H9 (cell line): ENCODE measurements around the gene NEK7. TPM values are rescaled to one million over a fixed set of nuclear protein-coding genes. Genes with fewer than 3 reads are reported as not detected.

Experiments
- DNase-seq: peaks from one replicate; pipeline ENCODE4 v3.0.0-alpha.2; 2017
- H2AFZ ChIP-seq: one replicate; pipeline ENCODE4 v1.6.1; 2013; ENCODE audit warnings: mild to moderate bottlenecking, low read length, control low read depth, moderate library complexity
- H2AK5ac ChIP-seq: 2 replicates; pipeline ENCODE4 v1.6.1; 2013; ENCODE audit warnings: low read length, control low read depth, mixed read lengths; ENCODE audit not compliant: insufficient read length
- H2BK120ac ChIP-seq: one replicate; pipeline ENCODE4 v1.6.1; 2013; ENCODE audit warnings: low read depth, mild to moderate bottlenecking, low read length, control low read depth, inconsistent platforms; ENCODE audit not compliant: poor library complexity, severe bottlenecking
- H2BK12ac ChIP-seq: 2 replicates; pipeline ENCODE4 v1.6.1; 2013; ENCODE audit warnings: low read length, control low read depth, mixed read lengths, low read depth; ENCODE audit not compliant: insufficient read length
- H2BK15ac ChIP-seq: 2 replicates; pipeline ENCODE4 v1.6.1; 2013; ENCODE audit warnings: low read depth, low read length, control low read depth
- H2BK20ac ChIP-seq: one replicate; pipeline ENCODE4 v1.6.1; 2013; ENCODE audit warnings: low read depth, mild to moderate bottlenecking, low read length, control low read depth, inconsistent platforms; ENCODE audit not compliant: poor library complexity, severe bottlenecking
- H2BK5ac ChIP-seq: 2 replicates; pipeline ENCODE4 v1.6.1; 2013; ENCODE audit warnings: low read length, control low read depth, mixed read lengths; ENCODE audit not compliant: insufficient read length
- H3K14ac ChIP-seq: 2 replicates; pipeline ENCODE4 v1.6.1; 2013; ENCODE audit warnings: low read length, control low read depth; ENCODE audit not compliant: insufficient read depth
- H3K18ac ChIP-seq: 2 replicates; pipeline ENCODE4 v1.6.1; 2013; ENCODE audit warnings: low read depth, mild to moderate bottlenecking, mixed read lengths, low read length, control low read depth; ENCODE audit not compliant: insufficient read length
- H3K23ac ChIP-seq: 2 replicates; pipeline ENCODE4 v1.6.1; 2013; ENCODE audit warnings: low read length, control low read depth, mixed read lengths, low read depth; ENCODE audit not compliant: insufficient read length
- H3K23me2 ChIP-seq: 2 replicates; pipeline ENCODE4 v1.6.1; 2013; ENCODE audit warnings: low read depth, mild to moderate bottlenecking, mixed read lengths, low read length, control low read depth; ENCODE audit not compliant: insufficient read length, poor library complexity, severe bottlenecking
- H3K27ac ChIP-seq: 2 replicates; pipeline ENCODE4 v1.5.1; 2013; ENCODE audit warnings: low read length, control low read depth, mixed read lengths, low read depth; ENCODE audit not compliant: insufficient read length
- H3K27me3 ChIP-seq: 2 replicates; pipeline ENCODE4 v1.6.1; 2013; ENCODE audit warnings: low read length, control low read depth, inconsistent platforms; ENCODE audit not compliant: insufficient read depth
- H3K4ac ChIP-seq: 2 replicates; pipeline ENCODE4 v1.6.1; 2013; ENCODE audit warnings: low read depth, mild to moderate bottlenecking, control low read depth, inconsistent platforms, low read length, moderate library complexity
- H3K4me1 ChIP-seq: 2 replicates; pipeline ENCODE4 v1.6.1; 2013; ENCODE audit warnings: low read length, control low read depth, inconsistent platforms; ENCODE audit not compliant: insufficient read depth
- H3K4me2 ChIP-seq: 2 replicates; pipeline ENCODE4 v1.6.1; 2013; ENCODE audit warnings: low read length, control low read depth, mixed read lengths; ENCODE audit not compliant: insufficient read length, insufficient read depth
- H3K56ac ChIP-seq: 2 replicates; pipeline ENCODE4 v1.6.1; 2013; ENCODE audit warnings: low read depth, mild to moderate bottlenecking, mixed read lengths, low read length, control low read depth; ENCODE audit not compliant: insufficient read length
- H3K79me1 ChIP-seq: 2 replicates; pipeline ENCODE4 v1.6.1; 2013; ENCODE audit warnings: low read depth, mild to moderate bottlenecking, moderate library complexity, low read length, control low read depth, inconsistent platforms; ENCODE audit not compliant: insufficient read depth, poor library complexity, severe bottlenecking
- H3K79me2 ChIP-seq: 2 replicates; pipeline ENCODE4 v1.6.1; 2013; ENCODE audit warnings: low read length, control low read depth, inconsistent platforms; ENCODE audit not compliant: insufficient read depth
- H3K9ac ChIP-seq: 2 replicates; pipeline ENCODE4 v1.6.1; 2013; ENCODE audit warnings: low read length, control low read depth, mixed read lengths; ENCODE audit not compliant: insufficient read length; ENCODE audit errors: extremely low read depth
- H3K9me3 ChIP-seq: one replicate; pipeline ENCODE4 v1.6.1; 2013; ENCODE audit warnings: low read depth, low read length, inconsistent platforms; ENCODE audit not compliant: control insufficient read depth
- H3T11ph ChIP-seq: one replicate; pipeline ENCODE4 v1.6.1; 2013; ENCODE audit warnings: mild to moderate bottlenecking, low read length, control low read depth, inconsistent platforms
- H4K20me1 ChIP-seq: one replicate; pipeline ENCODE4 v1.6.1; 2013; ENCODE audit not compliant: control insufficient read depth, insufficient read length, insufficient read depth
- H4K5ac ChIP-seq: 2 replicates; pipeline ENCODE4 v1.6.1; 2013; ENCODE audit warnings: low read depth, mild to moderate bottlenecking, mixed read lengths, low read length, control low read depth; ENCODE audit not compliant: insufficient read length
- H4K8ac ChIP-seq: replicated peaks from 2 replicates; pipeline ENCODE4 v1.6.1; 2013; ENCODE audit warnings: low read length, control low read depth, mixed read lengths, low read depth; ENCODE audit not compliant: insufficient read length
- H4K91ac ChIP-seq: 2 replicates; pipeline ENCODE4 v1.6.1; 2013; ENCODE audit warnings: low read depth, mild to moderate bottlenecking, moderate library complexity, mixed read lengths, low read length, control low read depth; ENCODE audit not compliant: insufficient read length
- H3K27ac Mint-ChIP-seq, 3 experiments: 2 replicates in 2 of 3; 3 replicates in 1 of 3; pipeline ENCODE4 v1.8.0; 2020 to 2021; ENCODE audit warnings: mixed read lengths in 3 of 3, mild to moderate bottlenecking in 1 of 3, moderate library complexity in 1 of 3
- H3K27me3 Mint-ChIP-seq: 2 replicates; pipeline ENCODE4 v1.8.0; 2021; ENCODE audit warnings: low read depth, mild to moderate bottlenecking, moderate library complexity, mixed read lengths
- H3K36me3 Mint-ChIP-seq, 3 experiments: 2 replicates in 2 of 3; 3 replicates in 1 of 3; pipeline ENCODE4 v1.8.0; 2020 to 2021; ENCODE audit warnings: low read depth in 3 of 3, mixed read lengths in 3 of 3; ENCODE audit not compliant: insufficient read depth in 1 of 3
- H3K4me1 Mint-ChIP-seq, 2 experiments: 2 replicates each; pipeline ENCODE4 v1.8.0; 2020; ENCODE audit warnings: mixed read lengths in 2 of 2
- H3K4me3 Mint-ChIP-seq, 2 experiments: 2 replicates in 1 of 2; 3 replicates in 1 of 2; pipeline ENCODE4 v1.8.0; 2020 to 2021; ENCODE audit warnings: mild to moderate bottlenecking in 2 of 2, mixed read lengths in 2 of 2, moderate library complexity in 1 of 2
- H3K9me3 Mint-ChIP-seq, 2 experiments: 2 replicates in 1 of 2; 3 replicates in 1 of 2; pipeline ENCODE4 v1.8.0; 2020; ENCODE audit warnings: mild to moderate bottlenecking in 2 of 2, mixed read lengths in 2 of 2, moderate library complexity in 1 of 2
- WGBS: extraction: QIAGEN DNeasy Blood & Tissue Kit; methylation state at CpG from one replicate; pipeline ENCODE4 v1.1.7; 2013; ENCODE audit warnings: missing lambda C conversion rate, low lambda C conversion rate, mixed read lengths; ENCODE audit not compliant: insufficient read length; ENCODE audit errors: extremely low coverage; 5-methylcytosine and 5-hydroxymethylcytosine counted together
- total RNA-seq: library from RNA; stranded (reverse); gene quantifications from 2 replicates; pipeline ENCODE4 v1.2.1, GENCODE V29; 2021
- TF ChIP-seq, protein P1 (sequence below): fragments of 200-600 bp; sonication (generic); conservative IDR thresholded peaks from 3 replicates; pipeline ENCODE4 v1.8.0; 2021; ENCODE audit warnings: antibody characterized with exemption, mild to moderate bottlenecking

NEK7 gene
- total RNA-seq, 1 experiment from 2014 or later = 9.6 TPM

DNA sequence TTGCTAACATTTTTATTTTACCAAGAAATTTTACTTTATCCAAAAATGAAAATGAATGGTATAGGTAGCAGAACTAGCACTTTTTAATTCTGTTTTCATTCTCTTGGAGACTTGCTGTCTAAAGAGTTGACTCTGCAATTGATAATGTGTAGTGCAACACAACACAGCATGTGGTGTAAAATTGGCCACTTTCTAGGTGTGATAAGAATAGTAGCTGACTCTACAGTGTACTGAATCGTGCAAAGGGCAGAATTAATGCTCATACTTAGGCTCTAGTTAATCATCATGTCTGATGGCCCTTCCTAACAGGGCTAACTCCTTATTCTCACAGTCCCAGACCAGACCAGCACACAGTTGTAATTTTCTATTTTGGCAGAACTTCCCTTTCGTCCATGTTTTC is 140.5 kb downstream of the NEK7 start:
- no peak overlapping the region for H4K5ac ChIP-seq
- no peak overlapping the region for H2BK12ac ChIP-seq
- no peaks in the 10 kb centered on the region for H4K20me1 ChIP-seq
- no peaks in the 10 kb centered on the region for H3K27me3 Mint-ChIP-seq
- no peak overlapping the region for H2BK20ac ChIP-seq
- H3K4me1 ChIP-seq = no peaks in the 10 kb centered on the region
- H3K9me3 ChIP-seq = no peaks in the 10 kb centered on the region
- no peak for DNase-seq
- H3K56ac ChIP-seq = no peak overlapping the region
- no peak overlapping the region for H2AFZ ChIP-seq
- no peak overlapping the region for H3K18ac ChIP-seq
- no peak overlapping the region for H4K91ac ChIP-seq
- H3K23me2 ChIP-seq = no peaks in the 10 kb centered on the region
- no peak overlapping the region for H4K8ac ChIP-seq
- no peak overlapping the region for H3K4me2 ChIP-seq
- no peak overlapping the region for H2BK120ac ChIP-seq
- no peak overlapping the region for H2BK15ac ChIP-seq
- H3K4ac ChIP-seq = no peak overlapping the region
- no peak overlapping the region for H3K4me3 Mint-ChIP-seq
- TF ChIP-seq, protein P1, sequence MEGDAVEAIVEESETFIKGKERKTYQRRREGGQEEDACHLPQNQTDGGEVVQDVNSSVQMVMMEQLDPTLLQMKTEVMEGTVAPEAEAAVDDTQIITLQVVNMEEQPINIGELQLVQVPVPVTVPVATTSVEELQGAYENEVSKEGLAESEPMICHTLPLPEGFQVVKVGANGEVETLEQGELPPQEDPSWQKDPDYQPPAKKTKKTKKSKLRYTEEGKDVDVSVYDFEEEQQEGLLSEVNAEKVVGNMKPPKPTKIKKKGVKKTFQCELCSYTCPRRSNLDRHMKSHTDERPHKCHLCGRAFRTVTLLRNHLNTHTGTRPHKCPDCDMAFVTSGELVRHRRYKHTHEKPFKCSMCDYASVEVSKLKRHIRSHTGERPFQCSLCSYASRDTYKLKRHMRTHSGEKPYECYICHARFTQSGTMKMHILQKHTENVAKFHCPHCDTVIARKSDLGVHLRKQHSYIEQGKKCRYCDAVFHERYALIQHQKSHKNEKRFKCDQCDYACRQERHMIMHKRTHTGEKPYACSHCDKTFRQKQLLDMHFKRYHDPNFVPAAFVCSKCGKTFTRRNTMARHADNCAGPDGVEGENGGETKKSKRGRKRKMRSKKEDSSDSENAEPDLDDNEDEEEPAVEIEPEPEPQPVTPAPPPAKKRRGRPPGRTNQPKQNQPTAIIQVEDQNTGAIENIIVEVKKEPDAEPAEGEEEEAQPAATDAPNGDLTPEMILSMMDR = no peak
- 100% methylated on average over 1 of the region's 2 CpGs for WGBS
- no peaks in the 10 kb centered on the region; a peak in 1 of 7 replicates for H3K36me3 Mint-ChIP-seq
- peak overlapping the region in 1 of 3 experiments; percentile 8; a peak in 1 of 7 replicates for H3K27ac Mint-ChIP-seq
- H2AK5ac ChIP-seq = no peak overlapping the region
- H3K4me1 Mint-ChIP-seq = peaks cover 14 to 23% of the 10 kb centered on the region in 2 experiments
- H3K27ac ChIP-seq = no peak overlapping the region
- H3K23ac ChIP-seq = no peak overlapping the region
- H3K14ac ChIP-seq = no peak overlapping the region
- no peaks in the 10 kb centered on the region for H3K27me3 ChIP-seq
- no peaks in the 10 kb centered on the region for H3K9me3 Mint-ChIP-seq
- no peaks in the 10 kb centered on the region for H3K79me2 ChIP-seq
- H2BK5ac ChIP-seq = no peak overlapping the region
- H3K9ac ChIP-seq = no peak overlapping the region
- H3T11ph ChIP-seq = no peak overlapping the region
- no peaks in the 10 kb centered on the region for H3K79me1 ChIP-seq
